Esophagus muscularis mucosa (tissue), 4 donors: ENCODE measurements around the gene PTPN1. TPM values are rescaled to one million over a fixed set of nuclear protein-coding genes. Genes with fewer than 3 reads are reported as not detected.

ENCODE experiments used
- DNase-seq: peaks from one replicate; pipeline ENCODE4 v3.0.0-alpha.2; 2017; ENCODE audit errors: extremely low spot score
- H3K27ac ChIP-seq, 4 donors: fragments of 200-600 bp; sonication (generic); replicated peaks in 1 of 4; 1 replicate in 3 of 4; 2 replicates in 1 of 4; pipeline ENCODE4 v1.5.1; 2016 to 2019; ENCODE audit warnings: mild to moderate bottlenecking in 1 of 4
- H3K27me3 ChIP-seq, 4 donors: fragments of 200-600 bp; sonication (generic); one replicate each; pipeline versions ENCODE4 v1.5.1 to v1.6.0; 2016 to 2019
- H3K36me3 ChIP-seq, 4 donors: fragments of 200-600 bp; sonication (generic); one replicate each; pipeline ENCODE4 v1.5.1; 2016 to 2019
- H3K4me1 ChIP-seq, 4 donors: fragments of 200-600 bp; sonication (generic); one replicate each; pipeline ENCODE4 v1.5.1; 2016 to 2019
- H3K4me3 ChIP-seq, 4 donors: fragments of 200-600 bp; sonication (generic); 1 replicate in 2 of 4; 2 replicates in 2 of 4; pipeline ENCODE4 v1.5.1; 2016 to 2019; ENCODE audit warnings: mild to moderate bottlenecking in 4 of 4, moderate library complexity in 1 of 4
- H3K9me3 ChIP-seq, 4 donors: fragments of 200-600 bp; sonication (generic); 1 replicate in 3 of 4; 2 replicates in 1 of 4; pipeline ENCODE4 v1.5.1; 2016 to 2019
- EP300 ChIP-seq: sonication (generic); formaldehyde crosslinking; IDR thresholded peaks from one replicate; pipeline ENCODE4 v1.6.1; 2017; ENCODE audit warnings: antibody characterized with exemption
- POLR2A ChIP-seq: fragments of 450-650 bp; IDR thresholded peaks from one replicate; pipeline ENCODE4 v1.6.1; 2017; ENCODE audit warnings: antibody characterized with exemption, moderate library complexity, mild to moderate bottlenecking, low read depth
- POLR2AphosphoS5 ChIP-seq, 2 donors: sonication (generic); formaldehyde crosslinking; IDR thresholded peaks; one replicate each; pipeline ENCODE4 v1.6.1; 2017; ENCODE audit warnings: antibody characterized with exemption in 2 of 2
- WGBS: methylation state at CpG from one replicate; pipeline ENCODE4 v1.1.5; 2018; 5-methylcytosine and 5-hydroxymethylcytosine counted together
- intact Hi-C: fragments of 100-400 bp; cut with DNase I; formaldehyde crosslinking; loops from one replicate; pipeline ENCODE4 v1.15.1; 2023
- total RNA-seq, 4 donors: library from RNA; depleted of rRNA; stranded (reverse); fragments of >200 nt; gene quantifications; one replicate each; pipeline versions ENCODE4 v1.1.0 to v1.2.1, GENCODE V29; 2016
- TF ChIP-seq, protein P1 (sequence below), 3 experiments: fragments of 200-600 bp in 2 of 3; fragments of 450-650 bp in 1 of 3; sonication (generic) in 2 of 3; IDR thresholded peaks; one replicate each; pipeline ENCODE4 v1.5.1; 2017 to 2019; ENCODE audit warnings: antibody characterized with exemption in 3 of 3, mild to moderate bottlenecking in 2 of 3, moderate library complexity in 1 of 3

Gene PTPN1
- total RNA-seq, 4 donors from 2014 or later, result 21.2 to 49.0 (median 41.0) TPM

GRCh38 chr20:50540620-50541605 is 30.7 kb downstream of the PTPN1 start:
- WGBS, result 74% methylated on average over 13 of the region's 14 CpGs
- H3K4me3 ChIP-seq, result no peak overlapping the region
- DNase-seq, result no peak
- no peaks in the 10 kb centered on the region for H3K9me3 ChIP-seq
- TF ChIP-seq EP300 (peak; percentile 21), POLR2AphosphoS5 (IDR thresholded peaks at IDR 0.05) (peak; percentile 19 to 59), POLR2A (no peak)
- H3K36me3 ChIP-seq, result no peaks in the 10 kb centered on the region
- H3K27ac ChIP-seq, result peak overlapping the region; percentile 45 to 70 (median 58)
- no peaks in the 10 kb centered on the region for H3K27me3 ChIP-seq
- intact Hi-C loops, result no loop called here
- H3K4me1 ChIP-seq, result peaks cover 44 to 86% (median 71%) of the 10 kb centered on the region in 4 donors

GRCh38 chr20:50541606-50542041 is 31.4 kb downstream of the PTPN1 start:
- H3K27ac ChIP-seq, result peak overlapping the region; percentile 26 to 70 (median 50)
- intact Hi-C loops, result no loop called here
- no peaks in the 10 kb centered on the region for H3K9me3 ChIP-seq
- H3K27me3 ChIP-seq, result no peaks in the 10 kb centered on the region
- H3K36me3 ChIP-seq, result no peaks in the 10 kb centered on the region
- no peak overlapping the region for H3K4me3 ChIP-seq
- DNase-seq, result no peak
- 69% methylated on average over 5 of the region's 5 CpGs for WGBS
- TF ChIP-seq, protein P1, sequence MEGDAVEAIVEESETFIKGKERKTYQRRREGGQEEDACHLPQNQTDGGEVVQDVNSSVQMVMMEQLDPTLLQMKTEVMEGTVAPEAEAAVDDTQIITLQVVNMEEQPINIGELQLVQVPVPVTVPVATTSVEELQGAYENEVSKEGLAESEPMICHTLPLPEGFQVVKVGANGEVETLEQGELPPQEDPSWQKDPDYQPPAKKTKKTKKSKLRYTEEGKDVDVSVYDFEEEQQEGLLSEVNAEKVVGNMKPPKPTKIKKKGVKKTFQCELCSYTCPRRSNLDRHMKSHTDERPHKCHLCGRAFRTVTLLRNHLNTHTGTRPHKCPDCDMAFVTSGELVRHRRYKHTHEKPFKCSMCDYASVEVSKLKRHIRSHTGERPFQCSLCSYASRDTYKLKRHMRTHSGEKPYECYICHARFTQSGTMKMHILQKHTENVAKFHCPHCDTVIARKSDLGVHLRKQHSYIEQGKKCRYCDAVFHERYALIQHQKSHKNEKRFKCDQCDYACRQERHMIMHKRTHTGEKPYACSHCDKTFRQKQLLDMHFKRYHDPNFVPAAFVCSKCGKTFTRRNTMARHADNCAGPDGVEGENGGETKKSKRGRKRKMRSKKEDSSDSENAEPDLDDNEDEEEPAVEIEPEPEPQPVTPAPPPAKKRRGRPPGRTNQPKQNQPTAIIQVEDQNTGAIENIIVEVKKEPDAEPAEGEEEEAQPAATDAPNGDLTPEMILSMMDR (IDR thresholded peaks at IDR 0.05), result no peak
- no peak for TF ChIP-seq POLR2AphosphoS5 (IDR thresholded peaks at IDR 0.05)
- no peak for TF ChIP-seq EP300
- TF ChIP-seq POLR2A, result no peak
- peaks cover 46 to 86% (median 67%) of the 10 kb centered on the region in 4 donors for H3K4me1 ChIP-seq

- intact Hi-C loops, result no loop called here
- Histone ChIP-seq H3K36me3 (no peaks in the 10 kb centered on the region), H3K4me1 (peaks cover 43 to 79% (median 64%) of the 10 kb centered on the region in 4 donors), H3K9me3 (no peaks in the 10 kb centered on the region), H3K4me3 (no peak overlapping the region), H3K27me3 (no peaks in the 10 kb centered on the region), H3K27ac (no peak overlapping the region)
- 66% methylated on average over 5 of the region's 5 CpGs for WGBS
- TF ChIP-seq POLR2A, result no peak
- TF ChIP-seq, protein P1 (IDR thresholded peaks at IDR 0.05), result no peak
- no peak for TF ChIP-seq EP300
- DNase-seq, result no peak
These were observed 33.1 kb downstream of the PTPN1 start for GRCh38 chr20:50543326-50543725.

- DNase-seq, result no peak
- Histone ChIP-seq H3K36me3 (peaks cover 0 to 6% (median 0%) of the 10 kb centered on the region in 4 donors), H3K9me3 (no peaks in the 10 kb centered on the region), H3K4me3 (no peak overlapping the region), H3K4me1 (peaks cover 49 to 61% (median 52%) of the 10 kb centered on the region in 4 donors), H3K27ac (no peak overlapping the region), H3K27me3 (no peaks in the 10 kb centered on the region)
- intact Hi-C loops, result no loop called here
- 83% methylated on average over 5 of the region's 5 CpGs for WGBS
- TF ChIP-seq POLR2AphosphoS5 (IDR thresholded peaks at IDR 0.05) (no peak), POLR2A (no peak), EP300 (no peak)
- TF ChIP-seq, protein P1 (IDR thresholded peaks at IDR 0.05), result no peak
These were observed 34.9 kb downstream of the PTPN1 start for GRCh38 chr20:50545126-50545525.

GRCh38 chr20:50546729-50547314 is 36.6 kb downstream of the PTPN1 start:
- TF ChIP-seq POLR2AphosphoS5 (IDR thresholded peaks at IDR 0.05), result no peak
- TF ChIP-seq EP300, result no peak
- TF ChIP-seq, protein P1 (IDR thresholded peaks at IDR 0.05), result no peak
- no peak for TF ChIP-seq POLR2A
- Histone ChIP-seq H3K9me3 (no peaks in the 10 kb centered on the region), H3K4me1 (peaks cover 39 to 54% (median 46%) of the 10 kb centered on the region in 4 donors), H3K4me3 (no peak overlapping the region), H3K27ac (peak overlapping the region in 3 of 4 donors; percentile 0 to 31 (median 10)), H3K27me3 (no peaks in the 10 kb centered on the region), H3K36me3 (peaks cover 0 to 6% (median 0%) of the 10 kb centered on the region in 4 donors)
- no peak for DNase-seq
- WGBS, result 47% methylated on average over 5 of the region's 5 CpGs
- intact Hi-C loops, result no loop called here
